ENCODE data around the gene SPEN. TPM values are rescaled to one million over a fixed set of nuclear protein-coding genes. Genes with fewer than 3 reads are reported as not detected.

The SPEN gene
- total RNA-seq, 4 donors from 2014 or later, result 55.0 to 79.7 (median 63.8) TPM

- no peaks in the 10 kb centered on the region for H3K27me3 ChIP-seq
- no peaks in the 10 kb centered on the region for H3K9me3 ChIP-seq
- H3K4me1 ChIP-seq, result peaks cover 28% of the 10 kb centered on the region
- 76% methylated on average over 3 of the region's 3 CpGs for WGBS
- no peak for TF ChIP-seq POLR2AphosphoS5 (IDR thresholded peaks at IDR 0.05)
- TF ChIP-seq EP300 (IDR thresholded peaks at IDR 0.05), result no peak
- no peak for TF ChIP-seq POLR2A (IDR thresholded peaks at IDR 0.05)
- TF ChIP-seq CTCF (IDR thresholded peaks at IDR 0.05), result no peak
- H3K36me3 ChIP-seq, result no peaks in the 10 kb centered on the region
- no peak overlapping the region for H3K27ac ChIP-seq
- DNase-seq (ENCODE audit: low spot score in 2 of 2), result no peak
- H3K4me3 ChIP-seq, result no peak overlapping the region
These were observed 19.3 kb downstream of the SPEN start for GRCh38 chr1:15866721-15867201.

GRCh38 chr1:15867288-15867687, 19.8 kb downstream of the SPEN start:
- no peak overlapping the region for H3K4me3 ChIP-seq
- 83% methylated on average over 3 of the region's 3 CpGs for WGBS
- no peaks in the 10 kb centered on the region for H3K9me3 ChIP-seq
- no peak overlapping the region for H3K27ac ChIP-seq
- peaks cover 26% of the 10 kb centered on the region for H3K4me1 ChIP-seq
- DNase-seq (ENCODE audit: low spot score in 2 of 2), result no peak
- no peaks in the 10 kb centered on the region for H3K36me3 ChIP-seq
- no peaks in the 10 kb centered on the region for H3K27me3 ChIP-seq
- no peak for TF ChIP-seq CTCF (IDR thresholded peaks at IDR 0.05)
- no peak for TF ChIP-seq POLR2A (IDR thresholded peaks at IDR 0.05)
- no peak for TF ChIP-seq POLR2AphosphoS5 (IDR thresholded peaks at IDR 0.05)
- no peak for TF ChIP-seq EP300 (IDR thresholded peaks at IDR 0.05)

GRCh38 chr1:15869413-15869812, 21.9 kb downstream of the SPEN start:
- WGBS, result 100% methylated on average over 2 of the region's 2 CpGs
- DNase-seq (ENCODE audit: low spot score in 2 of 2), result no peak
- TF ChIP-seq CTCF (IDR thresholded peaks at IDR 0.05) (no peak), POLR2AphosphoS5 (IDR thresholded peaks at IDR 0.05) (no peak), EP300 (IDR thresholded peaks at IDR 0.05) (no peak), POLR2A (IDR thresholded peaks at IDR 0.05) (no peak)
- H3K27ac ChIP-seq, result no peak overlapping the region
- peaks cover 15% of the 10 kb centered on the region for H3K36me3 ChIP-seq
- no peaks in the 10 kb centered on the region for H3K27me3 ChIP-seq
- no peaks in the 10 kb centered on the region for H3K9me3 ChIP-seq
- no peak overlapping the region for H3K4me3 ChIP-seq
- H3K4me1 ChIP-seq, result peaks cover 26% of the 10 kb centered on the region

- H3K36me3 ChIP-seq, result peaks cover 15% of the 10 kb centered on the region
- peaks cover 26% of the 10 kb centered on the region for H3K4me1 ChIP-seq
- DNase-seq (ENCODE audit: low spot score in 2 of 2), result no peak
- H3K27ac ChIP-seq, result no peak overlapping the region
- WGBS, result 29% methylated on average over 1 of the region's 1 CpG
- no peak overlapping the region for H3K4me3 ChIP-seq
- no peaks in the 10 kb centered on the region for H3K9me3 ChIP-seq
- no peak for TF ChIP-seq EP300 (IDR thresholded peaks at IDR 0.05)
- TF ChIP-seq CTCF (IDR thresholded peaks at IDR 0.05), result no peak
- TF ChIP-seq POLR2AphosphoS5 (IDR thresholded peaks at IDR 0.05), result no peak
- TF ChIP-seq POLR2A (IDR thresholded peaks at IDR 0.05), result no peak
- no peaks in the 10 kb centered on the region for H3K27me3 ChIP-seq
These were observed 22.9 kb downstream of the SPEN start for GRCh38 chr1:15870421-15870820.

GRCh38 chr1:15874471-15874870, 27.0 kb downstream of the SPEN start:
- Histone ChIP-seq H3K36me3 (peaks cover 29% of the 10 kb centered on the region), H3K9me3 (no peaks in the 10 kb centered on the region), H3K27ac (no peak overlapping the region), H3K4me3 (no peak overlapping the region), H3K4me1 (peaks cover 5% of the 10 kb centered on the region), H3K27me3 (no peaks in the 10 kb centered on the region)
- WGBS, result 68% methylated on average over 1 of the region's 1 CpG
- DNase-seq (ENCODE audit: low spot score in 2 of 2), result no peak
- TF ChIP-seq POLR2AphosphoS5 (IDR thresholded peaks at IDR 0.05), result no peak
- TF ChIP-seq EP300 (IDR thresholded peaks at IDR 0.05), result no peak
- no peak for TF ChIP-seq CTCF (IDR thresholded peaks at IDR 0.05)
- no peak for TF ChIP-seq POLR2A (IDR thresholded peaks at IDR 0.05)
